H1 (cell line): ENCODE results near the gene DDX31.

Source experiments
- CEBPB ChIP-seq: IDR thresholded peaks from 2 replicates; pipeline ENCODE4 v1.6.1; 2012; ENCODE audit warnings: low read depth, low read length
- CTCF ChIP-seq, 3 experiments: IDR thresholded peaks; 1 replicate in 2 of 3; 2 replicates in 1 of 3; pipeline versions ENCODE4 v1.5.1 to v1.6.1; 2011; ENCODE audit warnings: low read length in 3 of 3, mild to moderate bottlenecking in 3 of 3, inconsistent platforms in 2 of 3, low read depth in 1 of 3, moderate library complexity in 1 of 3; ENCODE audit not compliant: insufficient read depth in 1 of 3; ENCODE audit errors: control extremely low read depth in 1 of 3
- GABPA ChIP-seq: IDR thresholded peaks from 2 replicates; pipeline ENCODE4 v1.6.1; 2011; ENCODE audit warnings: mild to moderate bottlenecking, low read length, moderate library complexity, borderline replicate concordance; ENCODE audit not compliant: insufficient read depth
- POLR2A ChIP-seq, 2 experiments: IDR thresholded peaks; 1 replicate in 1 of 2; 2 replicates in 1 of 2; pipeline ENCODE4 v1.6.1; 2011; ENCODE audit warnings: low read depth in 2 of 2, low read length in 2 of 2, mild to moderate bottlenecking in 2 of 2; ENCODE audit errors: control extremely low read depth in 1 of 2
- POLR2AphosphoS5 ChIP-seq: IDR thresholded peaks from 2 replicates; pipeline ENCODE4 v1.6.1; 2011; ENCODE audit warnings: low read depth, low read length
- ZNF274 ChIP-seq: IDR thresholded peaks from 2 replicates; pipeline ENCODE4 v1.7.0; 2012; ENCODE audit warnings: low read length, borderline replicate concordance; ENCODE audit errors: extremely low read depth

- no peak for TF ChIP-seq CTCF (IDR thresholded peaks at IDR 0.05; ENCODE audit: control extremely low read depth in 1 of 3, insufficient read depth in 1 of 3, low read depth in 1 of 3, low read length in 3 of 3)
- TF ChIP-seq POLR2A (IDR thresholded peaks at IDR 0.05; ENCODE audit: control extremely low read depth in 1 of 2, low read depth in 2 of 2, low read length in 2 of 2): no peak
- TF ChIP-seq GABPA: no peak
- TF ChIP-seq ZNF274: no peak
- no peak for TF ChIP-seq POLR2AphosphoS5
- TF ChIP-seq CEBPB: no peak
These were observed 42.2 kb downstream of the DDX31 start for GRCh38 chr9:132627594-132627993.
